ENCODE measurements around the gene RNF114. TPM values are rescaled to one million over a fixed set of nuclear protein-coding genes. Genes with fewer than 3 reads are reported as not detected.
"Not testable (repeated sequence)": the region's sequence is repeated elsewhere in the genome, so short reads cannot be mapped to it uniquely, and the experiment has no call there.

Gene RNF114
- total and polyA plus RNA-seq, 2 donors (not counting 3 experiments of a cell fraction or from before 2014, with no cell fraction given): 45.8 to 81.7 TPM

DNA sequence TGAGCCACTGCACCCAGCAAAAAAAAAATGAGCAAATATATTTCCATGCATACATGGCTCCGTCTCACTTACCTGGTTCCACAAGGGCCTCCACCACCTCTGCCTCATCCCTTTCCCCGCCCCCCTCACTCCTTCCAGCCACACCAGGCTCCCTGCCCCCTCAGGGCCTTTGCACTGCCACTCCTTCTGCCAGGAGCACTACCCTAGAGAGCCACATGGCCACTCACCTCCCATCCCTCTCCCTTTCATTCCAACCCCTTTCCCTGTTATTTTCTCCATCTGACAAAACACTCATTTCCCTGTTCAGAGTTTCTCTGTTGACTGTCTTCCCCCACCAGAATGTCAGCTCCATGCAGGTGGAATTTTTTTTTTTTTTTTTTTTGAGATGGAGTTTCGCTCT lies 59.4 kb downstream of the RNF114 start:
- no peak overlapping the region for H3K9ac ChIP-seq (replicated peaks; ENCODE audit: extremely low read depth, insufficient read depth, low read length)
- no peak overlapping the region for H2AFZ ChIP-seq (ENCODE audit: low read depth, low read length)
- dilution Hi-C loops (cut with MboI; ENCODE audit: extremely low pct_ligation_motif_present, low sequenced_read_pairs): no loop called here
- POLR2A ChIA-PET: no interaction called here
- no peaks in the 10 kb centered on the region for H3K36me3 ChIP-seq (ENCODE audit: control insufficient read depth in 2 of 2, extremely low read depth in 1 of 2, insufficient read depth in 2 of 2, low read length in 2 of 2)
- no peak overlapping the region for H3K27ac ChIP-seq (ENCODE audit: insufficient read depth, low read depth, low read length)
- H4K20me1 ChIP-seq (replicated peaks; ENCODE audit: control insufficient read depth, extremely low read depth, insufficient read depth, low read length): no peaks in the 10 kb centered on the region
- no peaks in the 10 kb centered on the region for H3K9me1 ChIP-seq (replicated peaks; ENCODE audit: control insufficient read depth, extremely low read depth, insufficient read depth, low read length)
- FAIRE-seq: no peak
- no peaks in the 10 kb centered on the region for H3K79me2 ChIP-seq (ENCODE audit: control insufficient read depth, insufficient read depth, low read length)
- BruUV-seq (replicated peaks): no TSS peak
- H3K27me3 ChIP-seq (ENCODE audit: control insufficient read depth in 2 of 2, insufficient read depth in 2 of 2, low read length in 2 of 2): no peaks in the 10 kb centered on the region
- DNase-seq (ENCODE audit: low read depth, low spot score): no peak
- CTCF ChIA-PET: interaction anchor here (1.2 to 1.5 kb wide), 2 partner anchors 13 to 16 kb away, joined by 3 read pairs; no protein-coding TSS in a partner anchor
- no peaks in the 10 kb centered on the region for H3K4me1 ChIP-seq (ENCODE audit: control insufficient read depth, extremely low read depth, insufficient read depth, low read length)
- intact Hi-C loops (cut with micrococcal nuclease): no loop called here
- no peak overlapping the region for H3K4me2 ChIP-seq (ENCODE audit: insufficient read depth, low read length)
- no peak for TF ChIP-seq FOS (IDR thresholded peaks at IDR 0.05; ENCODE audit: borderline replicate concordance, insufficient read depth, low read length)
- TF ChIP-seq JUN (IDR thresholded peaks at IDR 0.05; ENCODE audit: borderline replicate concordance, insufficient read depth, insufficient read length, low read depth): no peak
- no peak for TF ChIP-seq MYC (IDR thresholded peaks at IDR 0.05; ENCODE audit: low read depth, low read length)
- no peak for TF ChIP-seq POLR2A (IDR thresholded peaks at IDR 0.05; ENCODE audit: low read depth, low read length)
- TF ChIP-seq, protein P1, sequence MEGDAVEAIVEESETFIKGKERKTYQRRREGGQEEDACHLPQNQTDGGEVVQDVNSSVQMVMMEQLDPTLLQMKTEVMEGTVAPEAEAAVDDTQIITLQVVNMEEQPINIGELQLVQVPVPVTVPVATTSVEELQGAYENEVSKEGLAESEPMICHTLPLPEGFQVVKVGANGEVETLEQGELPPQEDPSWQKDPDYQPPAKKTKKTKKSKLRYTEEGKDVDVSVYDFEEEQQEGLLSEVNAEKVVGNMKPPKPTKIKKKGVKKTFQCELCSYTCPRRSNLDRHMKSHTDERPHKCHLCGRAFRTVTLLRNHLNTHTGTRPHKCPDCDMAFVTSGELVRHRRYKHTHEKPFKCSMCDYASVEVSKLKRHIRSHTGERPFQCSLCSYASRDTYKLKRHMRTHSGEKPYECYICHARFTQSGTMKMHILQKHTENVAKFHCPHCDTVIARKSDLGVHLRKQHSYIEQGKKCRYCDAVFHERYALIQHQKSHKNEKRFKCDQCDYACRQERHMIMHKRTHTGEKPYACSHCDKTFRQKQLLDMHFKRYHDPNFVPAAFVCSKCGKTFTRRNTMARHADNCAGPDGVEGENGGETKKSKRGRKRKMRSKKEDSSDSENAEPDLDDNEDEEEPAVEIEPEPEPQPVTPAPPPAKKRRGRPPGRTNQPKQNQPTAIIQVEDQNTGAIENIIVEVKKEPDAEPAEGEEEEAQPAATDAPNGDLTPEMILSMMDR (IDR thresholded peaks at IDR 0.05; ENCODE audit: extremely low read depth in 1 of 2, insufficient read depth in 1 of 2, low read depth in 1 of 2, low read length in 2 of 2): no peak
- TF ChIP-seq EZH2 (IDR thresholded peaks at IDR 0.05; ENCODE audit: borderline replicate concordance, low read depth, low read length, severe bottlenecking): no peak
- TF ChIP-seq POLR2AphosphoS5 (IDR thresholded peaks at IDR 0.05; ENCODE audit: insufficient read depth, low read depth, low read length): no peak
- TF ChIP-seq GATA2 (IDR thresholded peaks at IDR 0.05; ENCODE audit: insufficient read depth, insufficient read length, low read depth, low read length): no peak
- TF ChIP-seq, protein P2, sequence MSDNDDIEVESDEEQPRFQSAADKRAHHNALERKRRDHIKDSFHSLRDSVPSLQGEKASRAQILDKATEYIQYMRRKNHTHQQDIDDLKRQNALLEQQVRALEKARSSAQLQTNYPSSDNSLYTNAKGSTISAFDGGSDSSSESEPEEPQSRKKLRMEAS (IDR thresholded peaks at IDR 0.05; ENCODE audit: insufficient read depth, insufficient read length): no peak
- no peak overlapping the region for H3K4me3 ChIP-seq (replicated peaks in 1 of 3; ENCODE audit: insufficient read depth in 1 of 3, low read depth in 1 of 3, low read length in 3 of 3)
- no peaks in the 10 kb centered on the region for H3K9me3 ChIP-seq (replicated peaks; ENCODE audit: control insufficient read depth, insufficient read depth, low read length)

DNA sequence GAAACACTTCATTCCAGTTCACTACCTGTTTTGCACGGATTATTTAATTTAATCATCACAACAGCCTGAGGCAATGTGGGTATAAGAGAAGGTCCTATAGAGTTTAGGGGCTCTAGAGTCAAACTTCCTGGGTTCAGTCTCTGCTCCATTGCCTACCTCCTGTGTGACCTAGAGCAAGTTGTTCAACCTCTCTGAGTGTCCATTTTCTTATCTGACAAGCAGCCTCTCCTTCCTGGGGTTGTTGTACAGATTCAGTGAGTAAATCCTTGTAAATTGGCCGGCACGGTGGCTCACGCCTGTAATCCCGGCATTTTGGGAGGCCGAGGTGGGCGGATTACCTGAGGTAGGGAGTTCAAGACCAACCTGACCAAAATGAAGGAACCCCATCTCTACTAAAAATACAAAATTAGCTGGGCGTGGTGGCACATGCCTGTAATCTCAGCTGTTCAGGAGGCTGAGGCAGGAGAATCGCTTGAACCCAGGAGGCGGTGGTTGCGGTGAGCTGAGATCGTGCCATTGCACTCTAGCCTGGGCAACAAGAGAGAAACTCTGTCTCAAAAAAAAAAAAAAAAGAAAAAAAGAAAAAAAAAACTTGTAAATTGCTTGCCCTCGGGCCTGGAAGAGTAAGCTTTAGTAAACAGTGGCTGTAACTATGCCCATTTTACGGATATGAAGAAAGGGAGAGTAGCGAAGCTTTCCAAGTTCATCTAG lies 62.4 kb downstream of the RNF114 start:
- H3K4me1 ChIP-seq (ENCODE audit: control insufficient read depth, extremely low read depth, insufficient read depth, low read length); H3K9me1 ChIP-seq (replicated peaks; ENCODE audit: control insufficient read depth, extremely low read depth, insufficient read depth, low read length); dilution Hi-C loops (cut with MboI; ENCODE audit: extremely low pct_ligation_motif_present, low sequenced_read_pairs); H4K20me1 ChIP-seq (replicated peaks; ENCODE audit: control insufficient read depth, extremely low read depth, insufficient read depth, low read length); H2AFZ ChIP-seq (ENCODE audit: low read depth, low read length); DNase-seq (ENCODE audit: low read depth, low spot score); H3K36me3 ChIP-seq (ENCODE audit: control insufficient read depth in 2 of 2, extremely low read depth in 1 of 2, insufficient read depth in 2 of 2, low read length in 2 of 2); H3K4me3 ChIP-seq (replicated peaks in 1 of 3; ENCODE audit: insufficient read depth in 1 of 3, low read depth in 1 of 3, low read length in 3 of 3); H3K4me2 ChIP-seq (ENCODE audit: insufficient read depth, low read length); H3K27me3 ChIP-seq (ENCODE audit: control insufficient read depth in 2 of 2, insufficient read depth in 2 of 2, low read length in 2 of 2); H3K9ac ChIP-seq (replicated peaks; ENCODE audit: extremely low read depth, insufficient read depth, low read length); H3K79me2 ChIP-seq (ENCODE audit: control insufficient read depth, insufficient read depth, low read length); H3K9me3 ChIP-seq (replicated peaks; ENCODE audit: control insufficient read depth, insufficient read depth, low read length); BruUV-seq (replicated peaks); H3K27ac ChIP-seq (ENCODE audit: insufficient read depth, low read depth, low read length); FAIRE-seq; intact Hi-C loops (cut with micrococcal nuclease): not testable (repeated sequence)
- ChIA-PET CTCF (interaction anchor here (0.7 to 1.3 kb wide), 6 partner anchors 9 to 73 kb away, joined by 3 to 4 read pairs (median 4); no protein-coding TSS in a partner anchor), POLR2A (interaction anchor here (0.7 kb wide), 1 partner anchor 10 kb away, joined by 3 read pairs; no protein-coding TSS in a partner anchor)

All from endothelial cell of umbilical vein (primary cell).